ENCODE measurements around the gene MYT1.
"Not testable (repeated sequence)": the region's sequence is repeated elsewhere in the genome, so short reads cannot be mapped to it uniquely, and the experiment has no call there.

Gene MYT1

GRCh38 chr20:64169091-64169560 is 4.9 kb downstream of the MYT1 start:
- no peak for DNase-seq

GRCh38 chr20:64171211-64171610 is 7.0 kb downstream of the MYT1 start:
- DNase-seq, result no peak

GRCh38 chr20:64173116-64173515 is 8.9 kb downstream of the MYT1 start:
- DNase-seq, result no peak

- no peak for DNase-seq
Observed at GRCh38 chr20:64176551-64176950, 12.3 kb downstream of the MYT1 start.

GRCh38 chr20:64176971-64177370 is 12.7 kb downstream of the MYT1 start:
- no peak for DNase-seq

- DNase-seq, result no peak
Observed at GRCh38 chr20:64177384-64177783, 13.1 kb downstream of the MYT1 start.

- DNase-seq, result no peak
Observed at GRCh38 chr20:64177787-64178186, 13.5 kb downstream of the MYT1 start.

- not testable (repeated sequence) for DNase-seq
Observed at GRCh38 chr20:64178925-64179324, 14.7 kb downstream of the MYT1 start.

GRCh38 chr20:64179805-64180204 is 15.6 kb downstream of the MYT1 start:
- no peak for DNase-seq

- DNase-seq, result no peak
Observed at GRCh38 chr20:64180673-64181072, 16.4 kb downstream of the MYT1 start.

GRCh38 chr20:64181391-64181790 is 17.1 kb downstream of the MYT1 start:
- no peak for DNase-seq

GRCh38 chr20:64182146-64182865 is 18.1 kb downstream of the MYT1 start:
- DNase-seq, result no peak

- no peak for DNase-seq
Observed at GRCh38 chr20:64183313-64183712, 19.1 kb downstream of the MYT1 start.

- DNase-seq, result no peak
Observed at GRCh38 chr20:64184795-64185194, 20.5 kb downstream of the MYT1 start.

GRCh38 chr20:64185276-64185900 is 21.1 kb downstream of the MYT1 start:
- no peak for DNase-seq

- DNase-seq, result no peak
Observed at GRCh38 chr20:64186071-64186598, 21.9 kb downstream of the MYT1 start.

GRCh38 chr20:64187213-64187612 is 23.0 kb downstream of the MYT1 start:
- not testable (repeated sequence) for DNase-seq

- DNase-seq, result no peak
Observed at GRCh38 chr20:64188091-64188490, 23.8 kb downstream of the MYT1 start.

GRCh38 chr20:64188682-64189529 is 24.7 kb downstream of the MYT1 start:
- peak; percentile 16 to 94 (median 71) for DNase-seq

GRCh38 chr20:64189530-64189966 is 25.3 kb downstream of the MYT1 start:
- DNase-seq, result no peak

GRCh38 chr20:64189986-64190385 is 25.7 kb downstream of the MYT1 start:
- no peak for DNase-seq

GRCh38 chr20:64191002-64191401 is 26.8 kb downstream of the MYT1 start:
- no peak for DNase-seq

- DNase-seq, result no peak
Observed at GRCh38 chr20:64192406-64192805, 28.2 kb downstream of the MYT1 start.
